ENCODE measurements around the gene CYFIP2. TPM values are rescaled to one million over a fixed set of nuclear protein-coding genes. Genes with fewer than 3 reads are reported as not detected.
"Not testable (repeated sequence)": the region's sequence is repeated elsewhere in the genome, so short reads cannot be mapped to it uniquely, and the experiment has no call there.

Gene CYFIP2
- total RNA-seq, 1 donor from 2014 or later = 173 TPM

- H3K27me3 Mint-ChIP-seq (ENCODE audit: insufficient read depth) = no peaks in the 10 kb centered on the region
- H3K27ac Mint-ChIP-seq = no peak overlapping the region
- H3K4me3 Mint-ChIP-seq = no peak overlapping the region
- H3K36me3 Mint-ChIP-seq (ENCODE audit: low read depth) = peaks cover 37% of the 10 kb centered on the region
- H3K4me1 Mint-ChIP-seq (ENCODE audit: low read depth) = peaks cover 12% of the 10 kb centered on the region
- H3K9me3 Mint-ChIP-seq = no peaks in the 10 kb centered on the region
- no peak for DNase-seq (ENCODE audit: low spot score)
- intact Hi-C loops (cut with micrococcal nuclease) = no loop called here
Observed at GRCh38 chr5:157382996-157383800, 117.3 kb downstream of the CYFIP2 start.

DNA sequence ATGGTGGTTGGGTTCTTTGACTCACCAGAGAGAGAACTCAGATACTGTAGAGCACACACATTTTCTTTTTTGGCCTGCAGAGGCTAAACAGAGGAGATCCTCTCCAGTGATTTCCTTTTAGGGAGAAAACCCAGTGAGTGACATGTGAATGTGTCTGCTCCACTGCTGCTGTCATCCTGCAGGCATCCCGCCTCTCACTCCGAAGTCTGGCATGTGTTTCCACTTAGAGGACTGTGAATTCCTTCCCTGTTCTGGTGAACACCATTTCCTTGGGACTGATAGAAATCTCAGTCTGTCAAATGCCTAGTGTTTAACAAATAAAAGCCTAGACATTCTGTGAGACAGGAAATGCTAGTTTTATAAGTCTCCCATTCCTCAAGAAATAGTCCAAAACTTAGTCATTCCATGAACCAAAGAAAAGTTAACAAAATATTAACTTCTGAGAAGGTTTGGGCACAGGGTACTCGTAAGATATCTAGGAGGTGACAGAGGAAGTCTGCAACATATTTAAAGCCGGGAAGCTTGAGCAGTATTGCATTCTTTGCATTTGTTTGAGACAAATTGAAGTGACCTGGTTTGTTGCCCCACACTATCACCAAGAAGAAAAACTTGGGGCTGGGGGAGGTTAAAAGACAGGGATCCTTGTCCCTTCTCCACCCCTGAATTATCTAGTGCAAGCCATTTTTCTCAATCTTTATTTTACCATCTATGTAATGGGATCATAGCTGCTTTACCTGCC, 119.2 kb downstream of the CYFIP2 start:
- Mint-ChIP-seq H3K9me3 (no peaks in the 10 kb centered on the region), H3K27me3 (ENCODE audit: insufficient read depth) (no peaks in the 10 kb centered on the region), H3K4me3 (no peak overlapping the region), H3K36me3 (ENCODE audit: low read depth) (peaks cover 40% of the 10 kb centered on the region), H3K4me1 (ENCODE audit: low read depth) (peaks cover 18% of the 10 kb centered on the region), H3K27ac (no peak overlapping the region)
- intact Hi-C loops (cut with micrococcal nuclease) = no loop called here
- DNase-seq (ENCODE audit: low spot score) = no peak

GRCh38 chr5:157387041-157387563, 121.2 kb downstream of the CYFIP2 start:
- peaks cover 27% of the 10 kb centered on the region for H3K4me1 Mint-ChIP-seq (ENCODE audit: low read depth)
- H3K9me3 Mint-ChIP-seq = no peaks in the 10 kb centered on the region
- H3K27ac Mint-ChIP-seq = no peak overlapping the region
- H3K27me3 Mint-ChIP-seq (ENCODE audit: insufficient read depth) = no peaks in the 10 kb centered on the region
- intact Hi-C loops (cut with micrococcal nuclease) = no loop called here
- no peak overlapping the region for H3K4me3 Mint-ChIP-seq
- peaks cover 54% of the 10 kb centered on the region for H3K36me3 Mint-ChIP-seq (ENCODE audit: low read depth)
- no peak for DNase-seq (ENCODE audit: low spot score)

DNA sequence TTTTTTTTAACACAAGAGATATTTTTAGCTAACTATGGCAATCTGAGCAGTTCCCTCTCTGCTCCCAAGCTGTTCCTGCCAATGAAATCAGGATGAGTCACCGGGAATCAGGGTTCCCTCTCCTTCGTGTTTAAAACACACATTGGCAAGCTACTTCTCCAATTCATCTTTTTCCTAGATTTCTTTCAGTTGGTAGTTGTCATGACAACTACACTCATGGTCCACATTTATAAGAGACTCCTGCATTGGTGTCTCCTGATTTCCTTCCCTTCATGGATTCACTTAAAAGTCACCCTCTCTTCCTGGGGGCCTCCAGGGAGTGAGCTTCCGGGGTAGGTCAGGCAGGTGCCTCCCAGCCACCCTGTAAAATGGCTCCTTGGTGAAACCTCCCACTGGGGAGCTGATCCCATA, 121.8 kb downstream of the CYFIP2 start:
- no peak overlapping the region for H3K4me3 Mint-ChIP-seq
- intact Hi-C loops (cut with micrococcal nuclease) = no loop called here
- H3K27ac Mint-ChIP-seq = peak overlapping the region; percentile 76
- no peaks in the 10 kb centered on the region for H3K27me3 Mint-ChIP-seq (ENCODE audit: insufficient read depth)
- peaks cover 54% of the 10 kb centered on the region for H3K36me3 Mint-ChIP-seq (ENCODE audit: low read depth)
- no peak for DNase-seq (ENCODE audit: low spot score)
- H3K9me3 Mint-ChIP-seq = no peaks in the 10 kb centered on the region
- H3K4me1 Mint-ChIP-seq (ENCODE audit: low read depth) = peaks cover 27% of the 10 kb centered on the region

DNA sequence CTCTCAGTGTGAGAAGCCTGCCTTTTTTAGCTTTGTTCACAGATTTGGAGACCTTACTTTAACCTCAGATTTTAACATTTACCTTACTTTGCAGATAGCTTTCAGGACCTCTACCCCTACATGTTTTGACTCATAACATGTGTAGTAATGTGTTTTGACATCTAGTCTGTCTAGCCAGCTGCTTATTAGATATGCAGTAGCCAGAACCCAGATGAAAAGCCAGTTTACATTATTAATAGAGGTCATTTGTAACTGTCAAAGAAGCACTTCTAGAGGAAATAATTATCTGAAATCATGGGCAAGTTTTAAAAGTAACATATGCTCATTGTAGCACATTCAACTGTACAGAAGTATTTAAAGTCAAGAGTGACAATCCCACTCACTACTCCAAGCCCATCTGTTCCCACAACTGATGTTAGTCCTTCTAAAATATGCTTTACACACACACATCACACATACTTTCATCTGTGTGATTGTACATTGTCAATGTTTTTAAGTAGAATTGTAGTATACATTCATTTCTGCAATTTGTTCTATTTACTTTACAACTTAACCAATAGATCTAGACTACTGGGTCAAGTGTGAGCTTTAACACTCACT, 122.3 kb downstream of the CYFIP2 start:
- no peak for DNase-seq (ENCODE audit: low spot score)
- Mint-ChIP-seq H3K27ac (peak overlapping the region; percentile 76), H3K27me3 (ENCODE audit: insufficient read depth) (no peaks in the 10 kb centered on the region), H3K4me1 (ENCODE audit: low read depth) (peaks cover 27% of the 10 kb centered on the region), H3K36me3 (ENCODE audit: low read depth) (peaks cover 56% of the 10 kb centered on the region), H3K4me3 (no peak overlapping the region), H3K9me3 (no peaks in the 10 kb centered on the region)
- intact Hi-C loops (cut with micrococcal nuclease) = no loop called here

DNA sequence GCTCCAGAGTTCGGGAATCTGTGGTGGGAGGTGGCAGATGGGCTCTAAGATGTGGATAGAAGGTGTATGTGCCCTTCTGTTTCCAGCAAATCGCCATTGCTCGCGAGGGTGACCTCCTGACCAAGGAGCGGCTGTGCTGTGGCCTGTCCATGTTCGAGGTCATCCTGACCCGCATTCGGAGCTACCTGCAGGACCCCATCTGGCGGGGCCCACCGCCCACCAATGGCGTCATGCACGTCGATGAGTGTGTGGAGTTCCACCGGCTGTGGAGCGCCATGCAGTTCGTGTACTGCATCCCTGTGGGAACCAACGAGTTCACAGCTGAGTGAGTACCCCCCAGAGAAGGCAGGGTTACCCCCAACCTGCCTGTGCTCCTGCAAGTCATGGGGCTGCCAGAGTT, 123.2 kb downstream of the CYFIP2 start:
- H3K36me3 Mint-ChIP-seq (ENCODE audit: low read depth) = peaks cover 55% of the 10 kb centered on the region
- H3K27me3 Mint-ChIP-seq (ENCODE audit: insufficient read depth) = no peaks in the 10 kb centered on the region
- peaks cover 22% of the 10 kb centered on the region for H3K4me1 Mint-ChIP-seq (ENCODE audit: low read depth)
- no peaks in the 10 kb centered on the region for H3K9me3 Mint-ChIP-seq
- intact Hi-C loops (cut with micrococcal nuclease) = no loop called here
- no peak overlapping the region for H3K4me3 Mint-ChIP-seq
- H3K27ac Mint-ChIP-seq = peak overlapping the region; percentile 31
- no peak for DNase-seq (ENCODE audit: low spot score)

DNA sequence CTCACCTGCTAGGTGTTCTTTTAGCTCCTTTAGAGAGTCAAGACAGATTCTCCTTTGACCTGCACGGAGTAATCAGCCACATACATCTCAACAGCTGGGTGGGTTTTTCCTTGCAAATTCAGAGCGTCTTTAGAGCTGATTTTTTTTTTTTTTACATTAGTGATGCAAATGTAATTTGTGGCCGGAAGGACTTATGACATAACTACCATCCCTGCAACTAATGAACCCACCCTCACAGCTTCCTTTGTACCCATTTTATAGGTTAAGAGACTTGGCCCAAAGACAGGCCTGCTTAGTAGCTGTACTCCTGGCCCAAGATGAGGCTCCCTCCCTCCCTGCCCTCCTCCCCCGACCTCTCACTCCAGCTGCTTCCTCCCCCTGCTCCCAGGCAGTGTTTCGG, 124.2 kb downstream of the CYFIP2 start:
- Mint-ChIP-seq H3K27me3 (ENCODE audit: insufficient read depth) (no peaks in the 10 kb centered on the region), H3K27ac (peak overlapping the region; percentile 90), H3K4me1 (ENCODE audit: low read depth) (peaks cover 21% of the 10 kb centered on the region), H3K4me3 (no peak overlapping the region), H3K9me3 (no peaks in the 10 kb centered on the region), H3K36me3 (ENCODE audit: low read depth) (peaks cover 56% of the 10 kb centered on the region)
- DNase-seq (ENCODE audit: low spot score) = no peak
- intact Hi-C loops (cut with micrococcal nuclease) = loop anchor here (2.0 kb wide), 2 partner anchors 61 to 75 kb away; no protein-coding TSS in a partner anchor

DNA sequence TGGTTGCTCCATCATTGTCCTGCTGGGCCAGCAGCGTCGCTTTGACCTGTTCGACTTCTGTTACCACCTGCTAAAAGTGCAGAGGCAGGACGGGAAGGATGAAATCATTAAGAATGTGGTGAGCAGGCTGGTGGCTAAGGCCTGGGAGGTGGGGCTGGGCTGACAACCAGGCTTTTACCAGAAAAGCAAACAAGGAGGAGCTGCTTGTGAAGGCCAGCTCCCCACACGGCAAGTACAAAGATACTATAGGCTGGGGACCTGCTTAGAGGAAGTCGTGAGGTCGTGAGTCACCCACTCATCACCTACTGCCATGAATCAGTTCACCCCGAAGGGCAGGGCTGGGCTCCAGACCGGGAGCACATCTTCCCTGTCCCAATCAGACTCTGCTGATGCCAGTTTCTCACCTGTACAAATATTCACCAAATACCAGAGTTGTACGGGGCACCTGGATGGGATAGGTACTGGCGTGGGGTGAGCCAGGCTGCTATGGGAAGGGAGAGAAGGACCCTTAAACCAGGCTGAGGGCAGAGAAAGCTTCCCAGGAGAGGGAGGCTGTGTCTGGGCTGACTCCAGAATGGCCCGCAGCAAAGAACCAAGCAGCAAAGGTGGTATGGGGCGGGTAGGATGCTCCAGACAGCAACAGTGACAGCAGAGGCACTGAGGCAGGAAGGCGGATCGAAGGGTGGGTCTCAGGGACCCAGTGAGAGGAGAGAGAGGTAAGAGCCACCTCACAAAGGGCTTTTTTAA, 124.8 kb downstream of the CYFIP2 start:
- Mint-ChIP-seq H3K27ac (peak overlapping the region; percentile 90), H3K4me3 (no peak overlapping the region), H3K36me3 (ENCODE audit: low read depth) (peaks cover 52% of the 10 kb centered on the region)

DNA sequence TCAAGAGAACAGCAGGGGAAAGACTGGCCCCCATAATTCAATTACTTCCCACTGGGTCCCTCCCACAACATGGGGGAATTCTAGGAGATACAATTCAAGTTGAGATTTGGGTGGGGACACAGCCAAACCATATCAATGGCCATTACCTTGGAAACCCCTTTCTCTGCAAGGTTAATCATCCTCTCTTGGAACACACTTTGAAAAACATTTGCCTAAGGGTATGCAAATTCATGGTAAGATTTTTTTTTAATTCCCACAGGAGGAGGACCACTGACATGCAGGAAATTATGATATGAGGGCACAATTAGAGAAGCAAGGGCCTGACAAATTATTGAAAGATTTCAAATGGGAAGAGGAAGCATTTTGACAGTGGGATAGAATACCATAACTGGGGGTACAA, 132.4 kb downstream of the CYFIP2 start:
- Mint-ChIP-seq H3K36me3 (ENCODE audit: low read depth) (peaks cover 11% of the 10 kb centered on the region), H3K4me1 (ENCODE audit: low read depth) (peaks cover 12% of the 10 kb centered on the region), H3K27me3 (ENCODE audit: insufficient read depth) (peaks cover 3% of the 10 kb centered on the region), H3K9me3 (peaks cover 9% of the 10 kb centered on the region), H3K4me3 (no peak overlapping the region), H3K27ac (no peak overlapping the region)
- intact Hi-C loops (cut with micrococcal nuclease) = no loop called here
- no peak for DNase-seq (ENCODE audit: low spot score)

More for the DNA sequence above, 124.8 kb downstream of the CYFIP2 start:
- intact Hi-C loops (cut with micrococcal nuclease) = loop anchor here (2.0 kb wide), 2 partner anchors 62 to 74 kb away; no protein-coding TSS in a partner anchor
- Mint-ChIP-seq H3K9me3 (no peaks in the 10 kb centered on the region), H3K27me3 (ENCODE audit: insufficient read depth) (no peaks in the 10 kb centered on the region), H3K4me1 (ENCODE audit: low read depth) (peaks cover 21% of the 10 kb centered on the region)
- peak; percentile 47 for DNase-seq (ENCODE audit: low spot score)

GRCh38 chr5:157400741-157401495, 135.0 kb downstream of the CYFIP2 start:
- Mint-ChIP-seq H3K27me3 (ENCODE audit: insufficient read depth) (peaks cover 7% of the 10 kb centered on the region), H3K27ac (no peak overlapping the region), H3K36me3 (ENCODE audit: low read depth) (peaks cover 2% of the 10 kb centered on the region), H3K4me3 (no peak overlapping the region), H3K4me1 (ENCODE audit: low read depth) (peaks cover 12% of the 10 kb centered on the region), H3K9me3 (peaks cover 23% of the 10 kb centered on the region)
- no peak for DNase-seq (ENCODE audit: low spot score)
- intact Hi-C loops (cut with micrococcal nuclease) = loop anchor here (2.0 kb wide), 1 partner anchor 64 kb away; no protein-coding TSS in a partner anchor

- Mint-ChIP-seq H3K9me3 (peaks cover 8% of the 10 kb centered on the region), H3K4me3 (no peak overlapping the region), H3K4me1 (ENCODE audit: low read depth) (no peaks in the 10 kb centered on the region), H3K27ac (no peak overlapping the region), H3K27me3 (ENCODE audit: insufficient read depth) (peaks cover 27% of the 10 kb centered on the region), H3K36me3 (ENCODE audit: low read depth) (no peaks in the 10 kb centered on the region)
- DNase-seq (ENCODE audit: low spot score) = no peak
- intact Hi-C loops (cut with micrococcal nuclease) = no loop called here
Observed at GRCh38 chr5:157415838-157416237, 149.9 kb downstream of the CYFIP2 start.

DNA sequence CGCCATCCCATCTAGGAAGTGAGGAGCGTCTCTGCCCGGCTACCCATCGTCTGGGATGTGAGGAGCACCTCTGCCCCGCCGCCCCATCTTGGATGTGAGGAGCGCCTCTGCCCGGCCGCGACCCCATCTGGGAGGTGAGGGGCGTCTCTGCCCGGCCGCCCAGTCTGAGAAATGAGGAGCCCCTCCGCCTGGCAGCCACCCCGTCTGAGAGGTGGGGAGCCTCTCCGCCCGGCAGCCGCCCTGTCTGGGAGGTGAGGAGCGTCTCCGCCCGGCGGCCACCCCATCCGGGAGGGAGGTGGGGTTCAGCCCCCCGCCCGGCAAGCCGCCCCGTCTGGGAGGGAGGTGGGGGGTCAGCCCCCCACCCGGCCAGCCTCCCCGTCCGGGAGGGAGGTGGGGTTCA, 153.6 kb downstream of the CYFIP2 start:
- H3K9me3 Mint-ChIP-seq; H3K4me3 Mint-ChIP-seq; H3K27me3 Mint-ChIP-seq (ENCODE audit: insufficient read depth); H3K36me3 Mint-ChIP-seq (ENCODE audit: low read depth); intact Hi-C loops (cut with micrococcal nuclease); H3K27ac Mint-ChIP-seq; H3K4me1 Mint-ChIP-seq (ENCODE audit: low read depth); DNase-seq (ENCODE audit: low spot score): not testable (repeated sequence)
